CD4-positive, alpha-beta T cell (primary cell): ENCODE results near the gene KIR3DL2. TPM values are rescaled to one million over a fixed set of nuclear protein-coding genes. Genes with fewer than 3 reads are reported as not detected.
"Not testable (repeated sequence)": the region's sequence is repeated elsewhere in the genome, so short reads cannot be mapped to it uniquely, and the experiment has no call there.

Experiments used
- ATAC-seq: fragments of 200-7000 bp; cut with Tn5 transposase; one replicate; pipeline ENCODE4 v1.10.0; 2022; ENCODE audit warnings: mild to moderate bottlenecking; ENCODE audit not compliant: poor library complexity
- CTCF ChIA-PET: fragments of 350-600 bp; sonication (Branson Sonifier 250); formaldehyde crosslinking; loops from one replicate; lab custom pipeline; 2021; ENCODE audit warnings: antibody characterized with exemption, inconsistent platforms; lab: Charles Lee
- POLR2A ChIA-PET: fragments of 350-600 bp; sonication (Branson Sonifier 250); formaldehyde crosslinking; loops from one replicate; lab custom pipeline; 2021; ENCODE audit warnings: antibody characterized with exemption, inconsistent platforms; lab: Charles Lee
- DNase-seq, 14 experiments: peaks; one replicate each; pipeline ENCODE4 v3.0.0-alpha.2; 2013 to 2020; ENCODE audit warnings: mixed read lengths in 2 of 14
- H3K27ac ChIP-seq, 2 donors: one replicate each; pipeline versions ENCODE4 v1.5.1 to v1.7.0; 2013; ENCODE audit warnings: low read length in 2 of 2, low read depth in 1 of 2, mild to moderate bottlenecking in 1 of 2
- H3K27me3 ChIP-seq, 2 experiments: 1 replicate in 1 of 2; 2 replicates in 1 of 2; pipeline versions ENCODE4 v1.6.1 to v1.7.0; 2013; ENCODE audit warnings: low read length in 2 of 2, control low read depth in 1 of 2, mild to moderate bottlenecking in 1 of 2, moderate library complexity in 1 of 2; ENCODE audit not compliant: insufficient read depth in 2 of 2, control insufficient read depth in 1 of 2
- H3K36me3 ChIP-seq: one replicate; pipeline ENCODE4 v1.6.1; 2013; ENCODE audit warnings: low read length, control low read depth; ENCODE audit not compliant: insufficient read depth
- H3K4me1 ChIP-seq: one replicate; pipeline ENCODE4 v1.6.1; 2013; ENCODE audit warnings: low read length, control low read depth; ENCODE audit not compliant: insufficient read depth
- H3K4me3 ChIP-seq: one replicate; pipeline ENCODE4 v1.5.1; 2013; ENCODE audit warnings: mild to moderate bottlenecking, low read length, moderate library complexity
- H3K9me3 ChIP-seq, 2 experiments: 1 replicate in 1 of 2; 2 replicates in 1 of 2; pipeline versions ENCODE4 v1.6.1 to v1.7.0; 2013; ENCODE audit warnings: low read length in 2 of 2, mild to moderate bottlenecking in 2 of 2, control low read depth in 1 of 2, moderate library complexity in 1 of 2; ENCODE audit not compliant: control insufficient read depth in 1 of 2, insufficient read depth in 1 of 2
- H3K27ac Mint-ChIP-seq: one replicate; pipeline ENCODE4 v1.8.0; 2020; ENCODE audit warnings: mixed read lengths
- H3K27me3 Mint-ChIP-seq: one replicate; pipeline ENCODE4 v1.8.0; 2021; ENCODE audit warnings: mixed read lengths
- H3K36me3 Mint-ChIP-seq: one replicate; pipeline ENCODE4 v1.8.0; 2021; ENCODE audit warnings: low read depth, mixed read lengths
- H3K4me1 Mint-ChIP-seq: one replicate; pipeline ENCODE4 v1.8.0; 2021; ENCODE audit warnings: low read depth, mixed read lengths
- H3K4me3 Mint-ChIP-seq: one replicate; pipeline ENCODE4 v1.8.0; 2020; ENCODE audit warnings: mild to moderate bottlenecking, mixed read lengths
- H3K9me3 Mint-ChIP-seq: one replicate; pipeline ENCODE4 v1.8.0; 2020; ENCODE audit warnings: mixed read lengths
- intact Hi-C, 2 experiments: fragments of 100-400 bp; cut with DNase I in 1 of 2; cut with micrococcal nuclease in 1 of 2; formaldehyde crosslinking; loops; one replicate each; pipeline versions ENCODE4 v1.15.1 to v1.9.0; 2023 to 2025; cut with DNase I, micrococcal nuclease
- total RNA-seq, 174 experiments: library from RNA in 2 of 174; stranded (reverse) in 2 of 174; gene quantifications; one replicate each; pipeline ENCODE4 v1.2.3 and lab custom pipeline; 2021 to 2026
- TF ChIP-seq, protein P1 (sequence below): fragments of 200-600 bp; IDR thresholded peaks from one replicate; pipeline ENCODE4 v1.8.0; 2022; ENCODE audit warnings: antibody characterized with exemption, mild to moderate bottlenecking

The KIR3DL2 gene
- total RNA-seq, 2 experiments from 2014 or later, result 1.4 to 1.6 TPM

DNA sequence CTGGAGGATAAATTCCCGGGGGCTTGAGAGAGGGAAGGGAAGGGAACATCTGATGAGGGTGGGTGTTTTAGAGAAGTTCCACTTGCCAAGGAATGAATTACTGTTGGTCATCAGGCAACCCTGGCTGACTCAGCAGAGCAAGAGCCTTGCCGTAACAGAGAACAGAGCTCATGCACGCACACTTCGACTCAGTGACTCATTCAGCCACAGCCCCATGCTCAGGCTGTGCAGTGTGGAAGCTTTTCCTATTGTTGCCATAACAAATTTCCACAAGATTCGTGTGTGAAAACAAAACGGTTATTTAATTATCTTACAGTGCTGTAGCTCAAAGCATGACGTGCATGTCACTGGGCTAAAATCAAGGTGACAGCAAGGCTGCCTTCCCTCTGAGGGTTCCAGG, 9.2 kb downstream of the KIR3DL2 start:
- intact Hi-C loops, H3K4me1 ChIP-seq, ATAC-seq, H3K27me3 ChIP-seq, H3K9me3 Mint-ChIP-seq, H3K4me3 ChIP-seq, H3K27ac Mint-ChIP-seq, H3K36me3 ChIP-seq, H3K4me1 Mint-ChIP-seq, H3K4me3 Mint-ChIP-seq, H3K36me3 Mint-ChIP-seq, H3K9me3 ChIP-seq, POLR2A ChIA-PET, H3K27ac ChIP-seq: not testable (repeated sequence)
- CTCF ChIA-PET, result interaction anchor here (0.6 kb wide), 1 partner anchor 1485 kb away, joined by 6 read pairs; no protein-coding TSS in a partner anchor
- peak in 2 of 14 experiments; percentile 50 to 60 for DNase-seq
- peaks cover 13% of the 10 kb centered on the region for H3K27me3 Mint-ChIP-seq

DNA sequence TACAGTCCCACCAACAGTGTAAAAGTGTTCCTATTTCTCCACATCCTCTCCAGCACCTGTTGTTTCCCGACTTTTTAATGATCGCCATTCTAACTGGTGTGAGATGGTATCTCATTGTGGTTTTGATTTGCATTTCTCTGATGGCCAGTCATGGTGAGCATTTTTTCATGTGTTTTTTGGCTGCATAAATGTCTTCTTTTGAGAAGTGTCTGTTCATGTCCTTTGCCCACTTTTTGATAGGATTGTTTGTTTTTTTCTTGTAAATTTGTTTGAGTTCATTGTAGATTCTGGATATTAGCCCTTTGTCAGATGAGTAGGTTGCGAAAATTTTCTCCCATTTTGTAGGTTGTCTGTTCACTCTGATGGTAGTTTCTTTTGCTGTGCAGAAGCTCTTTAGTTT, 13.2 kb downstream of the KIR3DL2 start:
- H3K9me3 Mint-ChIP-seq, H3K27ac Mint-ChIP-seq, H3K36me3 Mint-ChIP-seq, H3K27me3 ChIP-seq, DNase-seq, H3K27ac ChIP-seq, H3K4me3 Mint-ChIP-seq, H3K36me3 ChIP-seq, H3K4me1 ChIP-seq, CTCF ChIA-PET, POLR2A ChIA-PET, intact Hi-C loops, ATAC-seq, H3K9me3 ChIP-seq, H3K4me3 ChIP-seq, H3K4me1 Mint-ChIP-seq: not testable (repeated sequence)
- H3K27me3 Mint-ChIP-seq, result peaks cover 33% of the 10 kb centered on the region

DNA sequence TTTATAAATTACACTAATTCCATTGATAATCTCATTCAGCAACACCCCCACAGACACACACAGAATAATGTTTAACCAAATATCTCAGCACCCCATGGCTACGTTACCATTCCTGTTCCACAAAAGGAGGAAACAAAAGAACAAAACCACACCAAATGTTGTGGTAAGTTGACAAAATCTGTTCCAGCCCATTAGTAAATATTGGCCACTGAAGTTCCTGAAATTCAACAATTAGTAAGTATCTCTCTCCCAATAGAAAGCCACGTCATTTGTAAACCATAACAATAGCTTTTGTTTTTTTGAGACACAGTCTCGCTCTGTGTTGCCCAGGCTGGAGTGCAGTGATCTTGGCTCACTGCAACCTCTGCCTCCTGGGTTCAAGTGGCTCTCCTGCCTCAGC, 21.5 kb downstream of the KIR3DL2 start:
- Mint-ChIP-seq H3K27me3 (peaks cover 31% of the 10 kb centered on the region), H3K4me3 (no peak overlapping the region), H3K27ac (no peak overlapping the region), H3K9me3 (no peaks in the 10 kb centered on the region), H3K4me1 (no peaks in the 10 kb centered on the region), H3K36me3 (no peaks in the 10 kb centered on the region)
- ATAC-seq (no peak), DNase-seq (no peak)
- no peaks in the 10 kb centered on the region for H3K4me1 ChIP-seq
- no peaks in the 10 kb centered on the region for H3K27me3 ChIP-seq
- H3K9me3 ChIP-seq, result no peaks in the 10 kb centered on the region
- H3K27ac ChIP-seq, result no peak overlapping the region
- H3K36me3 ChIP-seq, result no peaks in the 10 kb centered on the region
- no peak overlapping the region for H3K4me3 ChIP-seq
- intact Hi-C loops, result no loop called here
- TF ChIP-seq, protein P1, sequence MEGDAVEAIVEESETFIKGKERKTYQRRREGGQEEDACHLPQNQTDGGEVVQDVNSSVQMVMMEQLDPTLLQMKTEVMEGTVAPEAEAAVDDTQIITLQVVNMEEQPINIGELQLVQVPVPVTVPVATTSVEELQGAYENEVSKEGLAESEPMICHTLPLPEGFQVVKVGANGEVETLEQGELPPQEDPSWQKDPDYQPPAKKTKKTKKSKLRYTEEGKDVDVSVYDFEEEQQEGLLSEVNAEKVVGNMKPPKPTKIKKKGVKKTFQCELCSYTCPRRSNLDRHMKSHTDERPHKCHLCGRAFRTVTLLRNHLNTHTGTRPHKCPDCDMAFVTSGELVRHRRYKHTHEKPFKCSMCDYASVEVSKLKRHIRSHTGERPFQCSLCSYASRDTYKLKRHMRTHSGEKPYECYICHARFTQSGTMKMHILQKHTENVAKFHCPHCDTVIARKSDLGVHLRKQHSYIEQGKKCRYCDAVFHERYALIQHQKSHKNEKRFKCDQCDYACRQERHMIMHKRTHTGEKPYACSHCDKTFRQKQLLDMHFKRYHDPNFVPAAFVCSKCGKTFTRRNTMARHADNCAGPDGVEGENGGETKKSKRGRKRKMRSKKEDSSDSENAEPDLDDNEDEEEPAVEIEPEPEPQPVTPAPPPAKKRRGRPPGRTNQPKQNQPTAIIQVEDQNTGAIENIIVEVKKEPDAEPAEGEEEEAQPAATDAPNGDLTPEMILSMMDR, result no peak
- CTCF ChIA-PET, result no interaction called here
- POLR2A ChIA-PET, result no interaction called here

DNA sequence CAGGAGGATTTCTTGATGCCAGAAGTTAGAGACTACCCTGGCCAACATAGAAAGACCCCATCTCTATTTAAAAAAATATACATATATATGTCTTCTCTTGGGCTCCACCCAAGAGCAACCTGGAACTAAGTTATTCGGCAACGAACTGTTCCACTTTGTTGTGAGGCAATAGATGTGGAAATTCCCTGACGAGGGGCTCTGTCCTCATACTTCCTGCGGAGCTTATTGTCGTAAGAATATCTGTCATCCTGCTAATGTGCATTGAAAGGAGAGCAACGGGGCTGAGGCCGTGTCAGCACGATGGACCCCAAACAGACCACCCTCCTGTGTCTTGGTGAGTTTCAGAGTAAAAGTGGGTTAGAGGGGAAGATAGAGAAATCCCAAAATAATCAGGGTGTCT, 23.7 kb downstream of the KIR3DL2 start, which contains the start of gene FCAR:
Gene FCAR, plus strand, starts transcription at position 246 of the 400 bp plus-strand sequence. Its CDS starts 55 bp downstream, at position 301.
- Mint-ChIP-seq H3K27me3 (peaks cover 20% of the 10 kb centered on the region), H3K36me3 (no peaks in the 10 kb centered on the region), H3K27ac (no peak within 1 kb of the TSS), H3K4me1 (no peaks in the 10 kb centered on the region), H3K9me3 (no peaks in the 10 kb centered on the region), H3K4me3 (no peak within 1 kb of the TSS)
- DNase-seq (peak in 2 of 14 experiments; percentile 60 to 66), ATAC-seq (no peak)
- intact Hi-C loops, result no loop called here
- H3K27ac ChIP-seq, result no peak within 1 kb of the TSS
- H3K36me3 ChIP-seq, result no peaks in the 10 kb centered on the region
- H3K27me3 ChIP-seq, result no peaks in the 10 kb centered on the region
- CTCF ChIA-PET, result no interaction called here
- H3K4me1 ChIP-seq, result no peaks in the 10 kb centered on the region
- TF ChIP-seq, protein P1, result no peak
- POLR2A ChIA-PET, result no interaction called here
- peak within 1 kb of the TSS; percentile 12 for H3K4me3 ChIP-seq
- H3K9me3 ChIP-seq, result no peaks in the 10 kb centered on the region
